ENCODE measurements around the gene NABP1. TPM values are rescaled to one million over a fixed set of nuclear protein-coding genes. Genes with fewer than 3 reads are reported as not detected.

NABP1 gene
- total and polyA plus RNA-seq, 10 of the 15 experiments (the other 5 are each of a cell fraction or from before 2014, with no cell fraction given), result 22.9 to 65.7 (median 39.9) TPM

- in situ Hi-C loops (cut with MboI) (loop anchor here (25.0 kb wide), 1 partner anchor 773 kb away; the partner anchor contains the start of gene GLS), intact Hi-C loops (cut with micrococcal nuclease; ENCODE audit: unreplicated experiment) (no loop called here)
- POLR2A ChIA-PET, result interaction anchor here (0.5 to 3.4 kb wide), 8 partner anchors 9 to 94 kb away, joined by 3 to 11 read pairs (median 4); partner anchors contain the start of gene NABP1
- H3K36me3 ChIP-seq (ENCODE audit: control insufficient read depth in 2 of 2, insufficient read depth in 2 of 2, low read length in 1 of 2), result no peaks in the 10 kb centered on the region
- no peaks in the 10 kb centered on the region for H3K79me2 ChIP-seq (ENCODE audit: control insufficient read depth, insufficient read depth, low read length)
- no peak overlapping the region for H3K4me2 ChIP-seq (ENCODE audit: control insufficient read depth, insufficient read depth)
- CTCF ChIA-PET, result interaction anchor here (0.7 to 1.1 kb wide), 3 partner anchors 9 to 996 kb away, joined by 3 to 4 read pairs (median 3); no protein-coding TSS in a partner anchor
- H3K4me3 ChIP-seq, result no peak overlapping the region
- RAD21 ChIA-PET (ENCODE audit: unreplicated experiment), result interaction anchor here (0.6 to 3.2 kb wide), 4 partner anchors 9 to 43 kb away, joined by 3 to 15 read pairs (median 4); no protein-coding TSS in a partner anchor
- TF ChIP-seq ZNF24 (IDR thresholded peaks at IDR 0.05) (no peak), ATF2 (IDR thresholded peaks at IDR 0.05; ENCODE audit: low read length) (no peak), NFXL1 (IDR thresholded peaks at IDR 0.05; ENCODE audit: borderline replicate concordance) (no peak), RUNX3 (IDR thresholded peaks at IDR 0.05; ENCODE audit: low read length) (no peak), PAX8 (IDR thresholded peaks at IDR 0.05) (no peak), ZNF274 (IDR thresholded peaks at IDR 0.05; ENCODE audit: insufficient read depth, insufficient read length) (no peak), ZNF384 (IDR thresholded peaks at IDR 0.05; ENCODE audit: borderline replicate concordance, low read depth, low read length) (no peak), E2F8 (IDR thresholded peaks at IDR 0.05; ENCODE audit: low read depth, partially characterized antibody) (no peak), FOS (IDR thresholded peaks at IDR 0.05; ENCODE audit: borderline replicate concordance, extremely low read depth, insufficient read length) (no peak), CBX5 (IDR thresholded peaks at IDR 0.05; ENCODE audit: low read depth) (no peak), GATAD2B (conservative IDR thresholded peaks at IDR 0.05; ENCODE audit: low read depth) (no peak), CHD2 (IDR thresholded peaks at IDR 0.05; ENCODE audit: borderline replicate concordance, low read depth, low read length) (no peak), TCF3 (IDR thresholded peaks at IDR 0.05; ENCODE audit: borderline replicate concordance, insufficient read depth, low read depth, low read length) (no peak)
- TF ChIP-seq, protein P1, sequence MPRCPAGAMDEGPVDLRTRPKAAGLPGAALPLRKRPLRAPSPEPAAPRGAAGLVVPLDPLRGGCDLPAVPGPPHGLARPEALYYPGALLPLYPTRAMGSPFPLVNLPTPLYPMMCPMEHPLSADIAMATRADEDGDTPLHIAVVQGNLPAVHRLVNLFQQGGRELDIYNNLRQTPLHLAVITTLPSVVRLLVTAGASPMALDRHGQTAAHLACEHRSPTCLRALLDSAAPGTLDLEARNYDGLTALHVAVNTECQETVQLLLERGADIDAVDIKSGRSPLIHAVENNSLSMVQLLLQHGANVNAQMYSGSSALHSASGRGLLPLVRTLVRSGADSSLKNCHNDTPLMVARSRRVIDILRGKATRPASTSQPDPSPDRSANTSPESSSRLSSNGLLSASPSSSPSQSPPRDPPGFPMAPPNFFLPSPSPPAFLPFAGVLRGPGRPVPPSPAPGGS (IDR thresholded peaks at IDR 0.05; ENCODE audit: borderline replicate concordance, insufficient read depth, low read depth, low read length, poor library complexity, severe bottlenecking), result no peak
- TF ChIP-seq, protein P2, sequence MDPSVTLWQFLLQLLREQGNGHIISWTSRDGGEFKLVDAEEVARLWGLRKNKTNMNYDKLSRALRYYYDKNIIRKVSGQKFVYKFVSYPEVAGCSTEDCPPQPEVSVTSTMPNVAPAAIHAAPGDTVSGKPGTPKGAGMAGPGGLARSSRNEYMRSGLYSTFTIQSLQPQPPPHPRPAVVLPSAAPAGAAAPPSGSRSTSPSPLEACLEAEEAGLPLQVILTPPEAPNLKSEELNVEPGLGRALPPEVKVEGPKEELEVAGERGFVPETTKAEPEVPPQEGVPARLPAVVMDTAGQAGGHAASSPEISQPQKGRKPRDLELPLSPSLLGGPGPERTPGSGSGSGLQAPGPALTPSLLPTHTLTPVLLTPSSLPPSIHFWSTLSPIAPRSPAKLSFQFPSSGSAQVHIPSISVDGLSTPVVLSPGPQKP (IDR thresholded peaks at IDR 0.05; ENCODE audit: low read depth, low read length), result no peak
- no peak for DNase-seq (ENCODE audit: low read depth, low spot score)
- H2AFZ ChIP-seq (ENCODE audit: control insufficient read depth, low read depth, low read length), result no peak overlapping the region; the same call in 1 of the 2 replicates
- H3K9me3 ChIP-seq (replicated peaks; ENCODE audit: control insufficient read depth, insufficient read depth, low read length), result peaks cover 3% of the 10 kb centered on the region
- no peaks in the 10 kb centered on the region for H3K4me1 ChIP-seq (ENCODE audit: control insufficient read depth, insufficient read depth, low read length)
- H3K27ac ChIP-seq (ENCODE audit: control insufficient read depth, insufficient read depth), result no peak overlapping the region
- FAIRE-seq, result no peak
- H3K27me3 ChIP-seq (replicated peaks in 1 of 2; ENCODE audit: control insufficient read depth in 2 of 2, insufficient read depth in 2 of 2, low read length in 1 of 2), result no peaks in the 10 kb centered on the region
- H4K20me1 ChIP-seq (ENCODE audit: control insufficient read depth, insufficient read depth), result no peaks in the 10 kb centered on the region
- SMC1A ChIA-PET (ENCODE audit: uncharacterized antibody, unreplicated experiment), result interaction anchor here (1.0 to 6.9 kb wide), 11 partner anchors 8 to 93 kb away, joined by 3 to 31 read pairs (median 7); no protein-coding TSS in a partner anchor
- H3K9ac ChIP-seq (ENCODE audit: control insufficient read depth, insufficient read depth, low read length), result no peak overlapping the region
- ATAC-seq, result no peak
- WGBS (ENCODE audit: insufficient coverage, insufficient replicate concordance, low lambda C conversion rate, missing lambda C conversion rate), result 0% methylated on average over 1 of the region's 1 CpG
- BruUV-seq (replicated peaks), result no TSS peak
These were observed 17.4 kb upstream of the NABP1 start for GRCh38 chr2:191660575-191660974.
